Middle frontal gyrus (tissue), 1 donor: ENCODE results near the gene LDLRAD4.

Experiments used
- DNase-seq: peaks from one replicate; pipeline ENCODE4 v3.0.0-alpha.2; 2015; ENCODE audit warnings: low spot score; ENCODE audit errors: extremely low spot score

Gene LDLRAD4

DNA sequence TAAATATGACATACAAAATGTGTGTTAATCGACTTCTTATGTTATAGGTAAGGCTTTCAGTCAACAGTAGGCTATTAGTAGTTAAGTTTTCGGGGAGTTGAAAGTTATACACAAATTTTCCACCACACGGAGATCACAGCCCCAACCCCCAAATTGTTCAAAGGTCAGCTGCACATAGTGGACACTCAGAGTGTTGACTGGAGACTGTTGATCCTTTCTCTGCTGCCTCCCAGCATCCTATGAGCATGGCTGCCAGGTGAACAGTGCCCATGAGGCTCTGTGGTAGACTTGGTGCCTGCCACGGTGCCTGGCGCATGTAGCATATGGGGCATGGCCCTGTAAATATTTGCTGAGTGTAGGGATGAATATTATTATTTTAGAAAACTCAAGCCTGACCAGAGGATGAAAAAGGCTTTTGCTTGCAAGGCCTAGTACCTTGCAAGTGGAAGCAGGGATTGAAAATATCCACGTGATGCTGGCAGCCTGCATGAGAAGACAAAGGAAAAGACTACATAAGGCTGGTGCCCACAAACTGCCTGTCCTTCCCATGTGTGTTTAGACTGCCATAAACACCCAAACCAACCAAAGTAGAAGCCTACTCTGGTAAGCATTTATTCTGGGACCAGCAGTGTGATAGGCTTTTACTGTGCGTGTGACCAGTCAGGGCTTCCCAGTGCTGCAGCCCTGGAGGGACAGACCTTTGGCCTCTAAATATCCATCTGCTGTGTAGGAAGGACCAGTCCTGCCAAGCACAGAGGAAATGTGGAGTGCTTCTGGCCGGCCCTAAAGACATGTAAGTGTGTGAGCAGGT, 226.1 kb downstream of the LDLRAD4 start:
- DNase-seq = no peak

DNA sequence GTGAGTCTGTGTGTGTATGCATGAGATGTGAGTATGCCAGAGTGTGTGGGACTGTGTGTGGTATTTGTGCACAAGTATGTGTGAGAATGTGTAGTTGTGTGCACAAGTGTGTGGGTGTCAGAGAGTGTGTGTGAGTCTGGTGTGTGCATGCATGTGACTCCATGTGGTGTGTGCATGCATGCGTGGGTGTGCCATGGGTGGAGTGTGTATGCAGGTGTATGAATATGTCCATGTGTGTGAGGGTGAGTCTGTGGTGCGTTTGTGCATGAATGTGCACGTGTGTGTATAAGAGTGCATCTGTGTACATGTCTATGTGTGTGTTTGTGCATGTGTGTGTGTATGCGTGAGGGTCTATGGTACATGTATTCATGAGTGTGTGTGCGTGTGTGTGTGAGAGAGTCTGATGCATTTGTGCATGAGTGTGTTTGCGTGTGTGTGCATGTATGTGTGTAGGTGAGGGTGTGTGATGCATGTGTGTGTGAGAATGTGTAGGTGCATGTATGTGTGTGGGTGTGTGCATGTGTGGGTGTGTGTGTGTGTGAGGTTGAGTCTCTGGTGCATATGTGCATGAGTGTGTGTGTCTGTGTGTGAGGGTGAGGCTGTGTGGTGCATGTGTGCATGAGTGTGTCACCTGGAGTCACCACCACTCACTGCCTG, 226.8 kb downstream of the LDLRAD4 start:
- DNase-seq = no peak

DNA sequence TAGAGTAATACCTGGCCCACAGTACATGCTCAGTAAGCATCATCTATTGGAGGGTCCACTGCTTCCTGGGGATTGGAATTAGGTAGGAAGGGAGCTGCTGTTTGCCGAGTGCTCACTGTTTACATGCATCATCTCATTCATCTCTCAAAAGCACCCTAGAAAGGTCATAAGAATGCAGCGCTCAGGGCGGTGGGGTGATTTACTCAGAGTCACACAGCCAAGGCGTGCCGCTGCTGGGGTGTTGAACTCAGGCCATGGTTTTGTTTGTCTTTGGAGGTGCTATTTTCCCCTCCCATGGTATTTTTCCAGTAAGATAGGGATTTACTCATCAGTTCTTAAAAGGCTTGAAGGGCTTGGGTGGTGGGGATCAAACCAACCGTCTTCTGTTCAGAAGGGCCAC, 227.5 kb downstream of the LDLRAD4 start:
- DNase-seq = no peak

DNA sequence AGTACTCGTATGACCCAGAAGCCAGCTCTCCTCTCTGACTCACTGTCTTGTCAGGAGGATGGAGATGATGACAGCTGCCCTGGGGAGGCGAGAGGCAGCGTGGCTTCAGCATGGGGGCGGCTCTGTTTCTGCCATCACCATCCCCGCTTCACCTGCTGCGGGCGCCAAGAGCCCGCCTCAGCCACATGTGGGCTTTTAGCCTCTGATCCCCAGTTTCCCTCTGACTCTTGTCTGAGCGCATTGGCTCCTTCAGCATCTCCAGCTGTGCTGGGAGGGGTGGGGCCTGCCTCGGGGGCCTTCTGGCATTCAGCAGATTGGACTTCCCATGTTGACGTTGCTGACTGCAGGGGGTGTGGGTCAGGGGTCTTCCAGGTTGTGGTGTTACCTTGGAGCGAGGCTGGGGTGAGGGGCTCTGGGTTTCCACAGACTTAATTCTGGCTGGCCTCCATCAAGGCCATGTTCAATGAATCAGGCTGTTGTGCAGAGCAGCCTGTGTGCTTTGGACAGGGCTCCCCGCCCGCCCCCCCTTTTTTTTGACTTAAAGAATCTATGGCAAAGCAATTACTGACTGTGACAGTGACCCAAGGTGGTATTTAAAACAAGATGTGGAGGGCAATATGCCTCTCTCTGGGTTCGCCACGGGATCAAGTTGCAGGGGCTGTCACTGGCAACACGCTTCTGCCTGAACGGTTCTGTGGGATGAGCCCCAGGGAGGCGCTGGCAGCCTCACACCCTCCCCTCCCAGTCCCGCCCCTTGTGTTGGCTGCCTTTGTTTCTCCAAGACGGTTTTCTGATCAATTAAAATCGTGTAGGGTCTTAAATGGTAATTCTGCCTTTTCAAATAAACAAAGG, 228.3 kb downstream of the LDLRAD4 start:
- DNase-seq = no peak

DNA sequence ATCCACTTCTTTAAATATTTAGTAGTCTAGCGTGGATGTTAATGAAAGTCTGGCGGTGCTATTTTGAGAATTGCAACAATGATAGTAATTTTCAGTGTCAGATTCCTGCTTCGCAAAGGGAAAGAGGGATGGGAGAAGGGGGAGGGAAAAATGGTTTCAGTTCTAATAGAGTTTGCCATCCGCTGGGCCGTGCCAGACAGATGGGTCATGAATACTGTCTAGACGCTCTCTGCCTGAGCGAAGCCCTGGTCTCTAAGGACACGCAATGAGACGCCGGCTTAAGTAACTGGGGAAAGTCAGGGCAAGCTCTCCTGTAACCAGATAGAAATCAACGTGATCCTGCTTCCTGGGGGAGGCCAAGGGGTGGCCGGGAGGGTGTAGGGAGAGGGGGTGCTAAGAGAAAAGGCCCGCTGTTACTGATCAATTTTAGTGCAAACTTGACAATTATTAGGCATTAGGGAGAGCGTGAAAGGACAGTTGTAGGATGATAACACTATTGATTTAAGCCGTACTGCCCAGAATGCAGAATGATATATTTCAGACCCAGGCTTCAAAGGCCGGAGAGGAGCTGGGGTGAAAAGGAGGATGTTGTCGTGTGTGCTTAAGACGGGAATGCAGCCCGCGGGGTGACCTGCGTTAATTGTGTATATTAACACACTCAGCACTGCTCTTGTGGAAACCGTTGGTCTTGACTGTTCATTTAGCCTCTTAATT, 229.2 kb downstream of the LDLRAD4 start:
- DNase-seq = no peak

DNA sequence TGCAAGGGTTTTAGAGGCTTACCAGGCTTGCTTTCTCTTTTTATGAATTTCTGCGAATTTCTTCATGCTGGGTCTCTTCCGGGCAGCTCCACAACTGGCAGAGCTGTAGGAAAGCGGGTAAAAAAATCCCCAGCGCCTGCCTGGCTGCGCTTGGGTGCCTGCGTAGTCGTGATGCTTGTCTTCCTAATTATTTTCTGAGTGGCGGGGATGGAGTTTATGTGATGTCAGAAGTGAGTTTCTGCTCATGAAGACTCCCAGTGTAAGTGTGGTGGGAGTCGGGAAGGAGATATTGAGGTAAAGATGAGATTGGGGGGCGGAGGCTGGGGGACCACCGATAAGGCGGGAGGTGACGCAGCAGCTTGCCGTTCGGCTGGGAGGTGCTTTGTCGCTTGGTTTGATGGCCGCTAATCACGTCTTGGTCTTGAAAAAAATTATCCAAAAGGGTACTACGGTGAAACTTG, 229.8 kb downstream of the LDLRAD4 start:
- DNase-seq = no peak

DNA sequence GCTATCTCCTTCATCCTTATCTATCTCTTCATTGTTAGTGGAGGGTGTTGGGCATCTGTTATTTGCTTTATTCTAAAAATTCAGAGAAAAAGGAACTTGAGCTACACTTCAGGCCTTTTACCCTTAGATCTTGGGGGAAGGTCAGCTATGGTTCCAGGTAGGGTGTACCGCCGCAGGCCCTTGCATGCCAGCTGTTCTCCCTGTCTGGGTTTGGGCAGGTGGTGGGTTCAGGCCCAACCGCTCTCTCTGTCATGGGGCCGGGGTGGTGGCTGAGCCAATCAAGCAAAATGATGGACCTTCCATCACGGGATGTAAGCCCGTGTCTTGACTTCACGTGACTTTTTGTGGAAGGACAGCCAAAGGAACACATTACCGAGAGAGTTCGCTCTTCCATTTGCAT, 231.1 kb downstream of the LDLRAD4 start:
- DNase-seq = no peak

DNA sequence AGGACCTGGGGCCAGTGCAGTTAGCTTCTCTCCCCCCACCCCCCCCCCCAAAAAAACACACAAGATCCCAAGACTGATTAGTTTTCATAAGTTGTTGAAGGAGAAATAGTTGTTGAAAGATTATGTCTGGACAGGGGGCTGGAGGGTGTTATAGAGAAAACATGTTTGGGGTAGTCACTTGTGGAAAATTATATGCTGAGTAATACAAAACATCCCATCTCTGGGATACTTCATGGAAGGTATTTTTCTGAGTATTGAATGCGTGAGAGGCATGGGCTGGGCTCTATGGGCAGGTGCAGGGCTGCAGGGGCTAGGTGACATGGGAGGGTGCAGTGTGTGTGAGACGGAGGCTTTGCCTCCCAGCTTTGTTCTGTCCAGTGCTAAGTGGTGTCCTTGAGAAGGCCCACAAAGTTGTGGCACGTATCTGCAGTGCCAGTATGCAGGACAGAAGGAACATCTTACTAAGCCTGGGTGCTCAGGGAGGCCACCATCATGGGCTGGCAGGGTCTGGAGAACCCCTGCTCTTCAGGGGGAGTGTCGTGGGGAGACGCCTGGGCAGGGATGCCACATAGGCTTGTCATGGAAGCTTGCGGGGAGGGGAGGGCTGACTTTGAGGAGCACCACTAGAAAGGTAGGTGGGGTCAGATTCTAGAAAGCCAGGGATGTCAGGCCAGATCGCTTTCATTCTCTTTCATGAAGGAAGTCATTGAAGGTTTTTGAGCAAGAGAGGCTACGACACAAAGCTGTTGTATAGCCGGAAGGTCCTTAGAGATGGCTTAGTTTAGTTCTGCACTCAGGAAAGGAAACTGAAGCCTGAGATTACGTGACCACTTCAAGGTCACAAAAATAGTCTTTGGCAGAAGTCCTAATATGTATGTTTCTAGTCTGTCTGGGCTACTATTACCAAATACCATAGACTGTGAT, 232.0 kb downstream of the LDLRAD4 start:
- DNase-seq = no peak

DNA sequence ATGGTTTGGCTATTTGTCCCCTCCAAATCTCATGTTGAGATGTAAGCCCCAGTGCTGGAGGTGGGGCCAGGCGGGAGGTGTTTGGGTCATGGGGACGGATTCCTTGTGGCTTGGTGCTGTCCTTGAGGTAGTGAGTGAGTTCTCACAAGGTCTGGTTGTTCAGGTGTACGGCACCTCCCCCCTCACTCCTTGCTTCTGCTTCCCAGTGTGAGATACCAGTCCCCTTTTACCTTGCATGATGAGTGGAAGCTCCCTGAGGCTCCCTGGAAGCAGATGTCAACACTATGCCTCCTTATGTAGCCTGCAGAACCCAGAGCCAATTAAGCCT, 232.6 kb downstream of the LDLRAD4 start:
- DNase-seq = no peak

DNA sequence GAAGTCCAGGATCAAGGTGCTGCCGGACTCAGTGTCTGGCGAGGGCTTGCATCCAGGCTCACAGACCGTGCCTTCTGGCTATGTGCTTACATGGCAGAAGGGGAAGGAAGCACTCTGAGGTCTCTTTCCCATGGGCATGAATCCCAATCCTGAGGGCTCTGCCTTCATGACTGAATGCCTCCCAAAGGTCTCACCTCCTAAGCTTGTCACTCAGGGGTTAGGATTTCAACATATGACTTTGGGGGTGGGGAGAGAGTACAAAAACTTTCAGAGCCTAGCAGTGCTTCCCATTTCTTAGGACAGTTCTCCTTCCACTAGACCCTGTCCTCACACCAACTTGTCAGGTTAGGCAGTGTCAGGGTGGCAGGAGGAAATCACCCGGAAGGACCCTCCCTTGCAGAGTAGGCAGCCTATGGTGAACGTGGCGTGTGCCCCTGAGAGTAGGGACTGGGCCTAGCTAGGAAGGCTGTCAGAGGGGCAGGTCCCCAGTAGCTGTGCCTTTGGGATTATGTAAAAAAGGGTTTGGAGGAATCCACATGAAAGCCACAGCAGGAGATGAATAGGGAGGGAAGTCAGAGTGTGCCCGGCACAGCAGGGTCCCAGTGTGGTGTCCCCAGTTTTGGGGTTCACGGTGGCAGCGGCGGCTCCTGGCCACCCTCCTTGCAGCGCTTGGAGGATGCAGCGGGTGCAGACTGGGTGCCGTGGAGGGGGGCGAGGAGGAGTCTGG, 233.3 kb downstream of the LDLRAD4 start:
- DNase-seq = no peak

DNA sequence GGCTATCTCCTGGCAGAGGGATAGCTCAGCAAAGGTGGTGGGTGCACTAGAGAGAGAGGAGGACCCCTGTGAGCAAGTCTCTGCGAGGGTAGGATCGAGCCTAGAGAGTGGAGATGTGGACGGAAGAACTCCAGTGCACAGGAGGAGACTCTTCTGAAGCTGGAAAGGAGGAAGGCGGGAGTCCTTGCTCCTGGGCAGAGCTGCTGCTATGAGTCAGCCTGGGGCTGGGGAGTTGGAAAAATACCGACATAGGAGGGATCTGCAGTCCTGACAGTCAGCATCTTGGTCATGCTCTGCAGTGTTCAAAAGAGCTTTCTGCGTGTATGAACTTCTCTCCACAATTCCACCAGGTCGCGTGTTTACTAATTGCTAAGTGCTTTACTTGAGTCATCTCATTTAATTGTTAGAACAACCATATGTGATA, 233.8 kb downstream of the LDLRAD4 start:
- peak; percentile 27 for DNase-seq

DNA sequence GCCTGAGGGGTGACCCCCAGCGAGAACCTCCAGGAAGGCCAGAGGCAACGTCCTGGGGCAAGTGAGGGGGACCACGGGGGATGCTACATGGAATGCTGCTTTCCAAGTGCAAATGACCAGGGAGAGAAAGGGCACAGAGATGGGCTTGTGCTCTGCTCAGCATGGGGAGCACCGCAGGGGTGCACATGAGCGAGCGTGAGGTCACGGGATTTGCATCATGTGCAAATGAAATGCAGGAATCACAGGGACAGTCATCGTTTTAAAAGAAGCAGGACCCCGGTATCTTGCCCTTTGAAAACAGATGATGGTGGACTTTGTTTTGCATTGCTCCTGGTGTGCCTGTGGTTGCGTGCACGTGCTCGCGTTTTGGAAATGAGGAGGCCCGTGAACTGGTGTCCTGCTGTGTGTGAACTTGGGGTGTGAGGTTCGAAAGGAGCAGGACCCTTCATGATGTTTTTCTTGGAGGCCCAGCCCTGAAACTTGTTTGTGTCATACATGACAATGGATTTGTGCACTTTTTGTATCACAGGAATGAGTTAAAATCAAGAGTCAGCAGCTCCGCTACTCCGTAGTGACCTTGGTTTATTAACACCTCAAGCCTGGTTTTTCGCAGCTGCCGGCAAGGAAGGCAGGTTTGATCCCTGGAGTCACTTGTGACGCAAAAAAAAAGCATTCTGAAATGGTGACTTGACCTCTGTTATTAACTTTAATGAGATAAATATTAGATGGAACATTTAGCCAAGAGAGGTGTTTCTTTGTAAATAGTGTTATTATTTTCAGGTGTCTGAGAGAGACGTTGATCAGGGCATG, 234.5 kb downstream of the LDLRAD4 start:
- DNase-seq = no peak

DNA sequence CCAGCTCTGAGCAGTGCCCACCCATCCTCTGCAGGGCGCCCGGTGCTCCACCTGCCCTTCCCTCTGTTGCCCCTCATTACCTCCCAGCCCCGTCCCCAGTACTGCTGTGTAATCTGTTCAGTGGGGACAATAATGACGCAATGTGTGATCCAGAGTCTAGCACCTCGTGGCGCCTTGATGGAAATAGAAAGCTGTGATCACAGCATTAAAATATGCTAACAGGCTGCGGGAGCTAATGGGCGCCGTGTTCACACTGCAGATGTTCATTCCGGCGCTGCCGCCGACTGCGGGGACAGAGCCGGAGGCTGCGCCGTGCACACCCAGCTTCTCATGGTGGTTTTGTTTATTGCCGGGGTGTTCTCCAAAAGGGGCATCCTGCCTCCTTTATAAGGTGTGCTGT, 235.2 kb downstream of the LDLRAD4 start:
- DNase-seq = peak; percentile 32

DNA sequence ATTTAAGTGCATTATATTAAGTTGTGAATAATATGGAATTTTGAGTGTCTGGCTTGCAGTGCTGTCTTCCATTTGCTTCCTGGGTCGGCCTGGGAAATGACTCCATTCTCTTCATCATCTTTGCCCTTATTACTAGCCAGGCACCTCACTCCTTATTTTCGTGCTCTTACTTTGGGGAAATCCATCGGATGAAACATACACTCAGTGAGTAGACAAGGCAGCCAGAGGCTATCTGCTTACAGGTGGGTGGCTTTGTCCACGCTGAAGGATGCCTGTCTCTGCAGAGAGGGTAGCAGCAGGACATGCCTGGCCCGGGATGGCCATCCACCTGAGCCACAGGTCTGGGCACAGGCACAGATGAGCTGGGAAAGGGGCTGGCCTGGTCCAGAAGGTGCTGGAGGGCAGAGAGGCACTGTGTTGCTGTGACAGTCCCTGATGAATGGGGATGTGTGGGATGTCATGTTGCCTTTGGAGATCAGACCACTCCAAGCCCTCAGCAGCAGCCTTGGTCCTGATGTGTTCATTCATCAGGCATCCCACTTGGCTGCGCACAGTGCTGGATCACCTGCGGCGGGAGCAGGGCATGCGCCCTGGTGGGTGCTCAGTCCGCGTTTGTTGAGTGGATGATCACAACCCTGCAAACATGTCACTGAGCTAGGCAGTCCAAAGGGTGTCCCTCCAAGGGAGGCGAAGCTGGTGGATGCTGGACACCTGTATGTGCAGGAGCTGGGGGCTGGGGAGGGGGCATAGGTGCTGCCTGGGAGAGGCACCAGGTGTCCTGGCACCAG, 236.0 kb downstream of the LDLRAD4 start:
- no peak for DNase-seq

DNA sequence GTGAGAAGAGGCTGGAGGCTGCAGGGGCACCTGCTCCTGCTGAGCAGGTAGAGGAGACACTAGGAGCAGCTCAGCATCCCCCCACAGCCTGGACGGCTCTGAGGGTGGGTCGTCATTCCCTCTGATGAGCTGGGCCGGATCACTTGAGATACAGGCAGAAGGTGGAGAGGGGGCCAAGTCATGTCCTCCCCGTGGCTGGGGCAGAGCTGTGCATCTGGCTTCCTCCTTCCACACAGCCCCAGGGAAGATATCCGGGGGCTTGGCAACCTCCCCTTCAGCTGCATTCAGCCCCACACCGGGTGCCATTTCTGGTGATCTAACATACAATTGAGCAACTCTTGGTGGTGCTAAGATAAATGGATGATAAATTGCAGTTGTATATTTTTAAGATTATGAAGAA, 236.9 kb downstream of the LDLRAD4 start:
- DNase-seq = no peak

DNA sequence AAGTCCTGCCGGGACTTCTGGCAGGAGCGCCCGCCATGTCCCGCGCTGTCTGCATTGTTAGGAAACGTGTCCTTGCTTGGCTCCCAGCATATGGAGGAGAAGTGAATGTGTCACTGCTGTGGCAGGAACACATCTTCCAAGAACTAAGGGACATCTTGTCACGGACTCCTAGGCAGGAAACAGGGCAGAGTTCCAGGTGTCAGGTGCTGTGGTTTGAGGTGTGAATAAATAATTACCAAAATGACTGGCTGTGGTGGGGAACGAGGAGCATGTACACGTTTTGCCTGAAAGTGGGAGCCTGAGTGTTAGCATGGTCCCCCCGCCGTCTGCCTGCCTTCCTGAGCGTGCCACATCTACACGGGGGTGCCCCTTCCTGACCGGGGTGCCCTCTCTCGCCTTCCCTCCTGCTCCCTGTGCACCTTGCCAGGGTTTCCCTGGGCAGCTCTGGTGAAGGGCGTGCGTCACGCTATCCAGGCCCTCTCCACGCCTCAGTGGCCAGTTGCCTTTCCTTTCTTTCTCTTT, 237.5 kb downstream of the LDLRAD4 start:
- DNase-seq = no peak

DNA sequence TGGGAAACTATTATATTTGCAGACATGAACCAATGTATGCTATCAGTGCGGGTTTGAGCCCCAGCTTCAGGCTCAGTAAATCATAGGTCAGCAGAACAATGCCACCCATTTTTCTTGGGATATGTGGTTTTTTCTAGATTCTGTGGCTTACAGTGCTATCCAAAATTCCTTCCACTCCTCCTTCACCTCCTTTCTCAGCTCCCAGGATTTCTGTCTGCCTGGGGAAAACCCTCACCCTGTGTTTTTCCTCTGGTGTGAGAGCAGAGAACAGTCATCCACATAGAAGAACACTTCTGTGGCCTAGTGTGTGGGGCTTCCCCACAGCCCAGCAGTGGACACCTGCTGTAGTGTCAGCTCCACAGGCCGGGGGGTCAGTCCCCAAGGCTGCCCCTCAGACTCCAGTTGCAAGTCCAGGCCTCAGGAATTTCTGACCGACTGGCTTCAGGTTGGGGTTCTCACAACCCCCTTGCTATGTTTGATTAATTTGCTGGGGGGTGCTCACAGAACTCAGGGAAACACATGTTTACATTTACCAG, 238.2 kb downstream of the LDLRAD4 start:
- no peak for DNase-seq

DNA sequence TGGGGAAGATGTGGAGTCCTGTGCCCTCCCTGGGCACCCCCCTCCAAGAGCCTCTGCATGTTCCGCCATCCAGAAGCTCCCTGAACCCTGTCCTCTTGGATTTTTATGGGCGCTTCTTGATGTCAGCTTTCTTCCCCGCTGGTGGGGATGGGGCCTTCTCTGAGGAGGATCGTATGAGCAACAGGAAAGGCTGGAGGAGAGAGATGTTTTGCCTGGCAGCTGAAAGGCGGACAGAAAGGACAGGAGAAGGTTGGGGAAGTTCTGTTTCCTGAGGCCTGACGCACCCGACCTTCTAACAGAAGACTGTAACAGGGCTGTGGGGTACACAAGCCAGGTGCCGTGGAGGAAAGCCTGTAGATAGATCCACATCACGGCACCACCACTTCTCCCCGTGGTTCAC, 238.8 kb downstream of the LDLRAD4 start:
- DNase-seq = no peak
